SK-N-SH (cell line): ENCODE results near the gene PTDSS2. TPM values are rescaled to one million over a fixed set of nuclear protein-coding genes. Genes with fewer than 3 reads are reported as not detected.

Experiments
- CTCF ChIA-PET: fragments of 300-600, 350-600 bp; formaldehyde crosslinking; extraction: SDS; loops from one replicate; lab custom pipeline; 2021; lab: Yijun Ruan, JAX
- POLR2A ChIA-PET: fragments of 350-600 bp; sonication (Branson Sonifier 250); formaldehyde crosslinking; extraction: SDS; loops from one replicate; lab custom pipeline; 2020; ENCODE audit warnings: antibody characterized with exemption, inconsistent platforms; lab: Yijun Ruan, JAX
- DNase-seq: peaks from one replicate; pipeline ENCODE4 v3.0.0; 2012
- H2AFZ ChIP-seq: fragments of 200-600 bp; sonication (generic); 2 replicates; pipeline ENCODE4 v1.8.1; 2016; ENCODE audit warnings: antibody characterized with exemption, mild to moderate bottlenecking, low read depth
- H3F3A ChIP-seq: fragments of 200-600 bp; sonication (generic); replicated peaks from 2 replicates; pipeline ENCODE3; 2016; ENCODE audit warnings: antibody characterized with exemption, mild to moderate bottlenecking; ENCODE audit not compliant: insufficient read depth
- H3K27ac ChIP-seq, 2 experiments: fragments of 200-500 bp in 1 of 2; fragments of 200-600 bp in 1 of 2; sonication (Bioruptor generic) in 1 of 2; sonication (generic), shearing (Covaris generic) in 1 of 2; 2 replicates each; pipeline versions ENCODE4 v1.5.1 to v1.6.1; 2014 to 2016; ENCODE audit warnings: low read depth in 2 of 2, inconsistent platforms in 1 of 2, low read length in 1 of 2, mild to moderate bottlenecking in 1 of 2, mixed read lengths in 1 of 2
- H3K27me3 ChIP-seq: fragments of 200-600 bp; sonication (generic), shearing (Covaris generic); 2 replicates; pipeline ENCODE4 v1.6.1; 2016; ENCODE audit warnings: mixed run types; ENCODE audit not compliant: insufficient read depth
- H3K36me3 ChIP-seq, 2 experiments: fragments of 200-500 bp in 1 of 2; fragments of 200-600 bp in 1 of 2; sonication (Bioruptor generic) in 1 of 2; sonication (generic) in 1 of 2; replicated peaks in 1 of 2; 2 replicates each; pipeline versions ENCODE3 to v1.5.1; 2014 to 2016; ENCODE audit warnings: low read length in 1 of 2, mild to moderate bottlenecking in 1 of 2; ENCODE audit not compliant: insufficient read depth in 2 of 2, control insufficient read depth in 1 of 2
- H3K4me1 ChIP-seq, 2 experiments: fragments of 200-500 bp in 1 of 2; fragments of 200-600 bp in 1 of 2; sonication (Bioruptor generic) in 1 of 2; sonication (generic), shearing (Covaris generic) in 1 of 2; 2 replicates each; pipeline versions ENCODE4 v1.5.1 to v1.6.1; 2014 to 2016; ENCODE audit warnings: low read depth in 1 of 2, low read length in 1 of 2, mixed run types in 1 of 2; ENCODE audit not compliant: insufficient read depth in 2 of 2, control insufficient read depth in 1 of 2
- H3K4me2 ChIP-seq: fragments of 200-600 bp; sonication (generic), shearing (Covaris generic); 2 replicates; pipeline ENCODE4 v1.6.1; 2017; ENCODE audit warnings: mixed run types
- H3K4me3 ChIP-seq, 2 experiments: fragments of 200-500 bp in 1 of 2; fragments of 200-600 bp in 1 of 2; sonication (Bioruptor generic) in 1 of 2; sonication (generic), shearing (Covaris generic) in 1 of 2; 2 replicates each; pipeline versions ENCODE4 v1.5.1 to v1.8.1; 2014 to 2016; ENCODE audit warnings: low read depth in 2 of 2, inconsistent platforms in 1 of 2, low read length in 1 of 2, mild to moderate bottlenecking in 1 of 2, mixed read lengths in 1 of 2, moderate library complexity in 1 of 2
- H3K79me2 ChIP-seq: fragments of 200-600 bp; sonication (generic); 2 replicates; pipeline ENCODE4 v1.8.1; 2017; ENCODE audit warnings: mild to moderate bottlenecking; ENCODE audit not compliant: insufficient read depth
- H3K9ac ChIP-seq: fragments of 200-600 bp; sonication (generic); 2 replicates; pipeline ENCODE4 v1.6.1; 2017; ENCODE audit warnings: mixed run types
- H3K9me2 ChIP-seq: fragments of 200-600 bp; sonication (generic); 2 replicates; pipeline ENCODE4 v1.6.1; 2017; ENCODE audit warnings: mixed run types
- H3K9me3 ChIP-seq: fragments of 200-600 bp; sonication (generic); 2 replicates; pipeline ENCODE4 v1.6.1; 2017; ENCODE audit warnings: mixed run types, mild to moderate bottlenecking, moderate library complexity
- H4K20me1 ChIP-seq: fragments of 200-600 bp; sonication (generic); 2 replicates; pipeline ENCODE4 v1.6.1; 2017; ENCODE audit warnings: mild to moderate bottlenecking, mixed run types; ENCODE audit not compliant: insufficient read depth
- CHD2 ChIP-seq: fragments of 150-350 bp; IDR thresholded peaks from 2 replicates; pipeline ENCODE4 v1.6.1; 2018; ENCODE audit warnings: low read length; ENCODE audit not compliant: partially characterized antibody
- EP300 ChIP-seq, 2 experiments: IDR thresholded peaks; 2 replicates each; pipeline versions ENCODE4 v1.4.0 to v1.6.1; 2012; ENCODE audit warnings: borderline replicate concordance in 1 of 2, low read depth in 1 of 2, low read length in 1 of 2
- FOXJ3 ChIP-seq: sonication (generic); formaldehyde crosslinking; IDR thresholded peaks from 2 replicates; pipeline ENCODE4 v1.5.1; 2020; ENCODE audit warnings: mild to moderate bottlenecking, missing genetic modification reagents
- MEF2A ChIP-seq: IDR thresholded peaks from 2 replicates; pipeline ENCODE4 v1.4.0; 2012; ENCODE audit warnings: low read depth, borderline replicate concordance
- POLR2AphosphoS5 ChIP-seq: IDR thresholded peaks from 2 replicates; pipeline ENCODE4 v1.6.1; 2012; ENCODE audit warnings: low read depth, low read length
- RCOR1 ChIP-seq: fragments of 150-350 bp; IDR thresholded peaks from 2 replicates; pipeline ENCODE4 v1.6.1; 2017; ENCODE audit warnings: antibody characterized with exemption, low read length
- RFX5 ChIP-seq: IDR thresholded peaks from 2 replicates; pipeline ENCODE4 v1.6.1; 2012; ENCODE audit warnings: mild to moderate bottlenecking, improper control_type of control experiment, low read length
- SMC3 ChIP-seq: IDR thresholded peaks from 2 replicates; pipeline ENCODE4 v1.6.1; 2012; ENCODE audit warnings: low read depth, low read length, improper control_type of control experiment
- TAF1 ChIP-seq: IDR thresholded peaks from 2 replicates; pipeline ENCODE4 v1.6.1; 2012; ENCODE audit warnings: low read depth, mild to moderate bottlenecking, low read length, moderate library complexity, borderline replicate concordance
- WGBS: methylation state at CpG from one replicate; pipeline ENCODE4 v1.1.6; 2017; ENCODE audit warnings: low lambda C conversion rate; 5-methylcytosine and 5-hydroxymethylcytosine counted together
- polyA plus RNA-seq, 3 experiments: library from polyadenylated mRNA; depleted of rRNA; stranded (reverse); fragments of >200 nt; gene quantifications; 2 replicates each; pipeline ENCODE4 v1.2.3, GENCODE V29; 2012
- TF ChIP-seq, protein P1 (sequence below): IDR thresholded peaks from 2 replicates; pipeline ENCODE4; 2012
- TF ChIP-seq, protein P2 (sequence below): IDR thresholded peaks from 2 replicates; pipeline ENCODE4 v1.4.0; 2012; ENCODE audit warnings: low read depth, borderline replicate concordance
- TF ChIP-seq, protein P3 (sequence below): fragments of 200-600 bp; sonication (generic); IDR thresholded peaks from 2 replicates; pipeline ENCODE4 v1.6.1; 2017; ENCODE audit warnings: antibody characterized with exemption, mild to moderate bottlenecking, moderate library complexity
- TF ChIP-seq, protein P4 (sequence below): fragments of 150-350 bp; IDR thresholded peaks from 2 replicates; pipeline ENCODE4 v1.6.1; 2016; ENCODE audit warnings: mild to moderate bottlenecking, low read depth, low read length
- TF ChIP-seq, protein P5 (sequence below): IDR thresholded peaks from 2 replicates; pipeline ENCODE4 v1.6.1; 2012; ENCODE audit warnings: mild to moderate bottlenecking, low read depth, low read length, moderate library complexity

Gene PTDSS2
- polyA plus RNA-seq, 1 of the 3 experiments (the other 2 are of a cell fraction): 28.6 TPM

DNA sequence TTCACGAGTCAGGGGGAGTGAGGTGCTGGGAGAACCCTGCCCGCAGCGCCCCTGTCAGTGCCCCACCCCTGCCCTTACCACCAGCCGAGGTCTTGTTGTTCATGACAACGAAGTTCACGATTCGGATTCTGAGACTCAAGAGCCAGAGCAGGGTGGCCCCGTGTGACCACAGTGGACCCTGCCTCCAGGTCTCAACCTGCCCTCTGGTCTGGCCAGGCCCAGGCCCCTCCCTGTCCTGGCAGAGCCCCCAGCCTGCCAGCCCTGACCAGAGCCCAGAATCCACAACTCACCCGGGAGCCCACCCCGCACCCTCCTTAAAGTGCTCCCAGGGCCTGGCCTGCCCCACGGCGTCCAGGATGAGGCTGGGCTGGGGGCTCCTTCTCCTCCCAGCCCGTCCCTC, 18.2 kb upstream of the PTDSS2 start:
- ChIA-PET CTCF (no interaction called here), POLR2A (no interaction called here)
- Histone ChIP-seq H3K27ac (no peak overlapping the region), H3K4me1 (no peaks in the 10 kb centered on the region; a peak in 1 of 4 replicates), H3K9me3 (no peaks in the 10 kb centered on the region), H3K4me2 (no peak overlapping the region), H3K9me2 (no peaks in the 10 kb centered on the region), H3K79me2 (no peaks in the 10 kb centered on the region), H4K20me1 (no peaks in the 10 kb centered on the region), H3K4me3 (no peak overlapping the region), H3K36me3 (no peaks in the 10 kb centered on the region), H3K9ac (no peak overlapping the region), H3F3A (no peaks in the 10 kb centered on the region), H3K27me3 (peaks cover 12% of the 10 kb centered on the region; the same call in 1 of the 2 replicates), H2AFZ (no peak overlapping the region)
- peak; percentile 36 for DNase-seq
- TF ChIP-seq POLR2AphosphoS5 (no peak), TAF1 (no peak), EP300 (IDR thresholded peaks at IDR 0.05; ENCODE audit: borderline replicate concordance in 1 of 2, low read depth in 1 of 2, low read length in 1 of 2) (no peak), CHD2 (no peak), FOXJ3 (CRISPR knock-in tag) (no peak), SMC3 (no peak), RCOR1 (no peak)
- TF ChIP-seq, protein P1, sequence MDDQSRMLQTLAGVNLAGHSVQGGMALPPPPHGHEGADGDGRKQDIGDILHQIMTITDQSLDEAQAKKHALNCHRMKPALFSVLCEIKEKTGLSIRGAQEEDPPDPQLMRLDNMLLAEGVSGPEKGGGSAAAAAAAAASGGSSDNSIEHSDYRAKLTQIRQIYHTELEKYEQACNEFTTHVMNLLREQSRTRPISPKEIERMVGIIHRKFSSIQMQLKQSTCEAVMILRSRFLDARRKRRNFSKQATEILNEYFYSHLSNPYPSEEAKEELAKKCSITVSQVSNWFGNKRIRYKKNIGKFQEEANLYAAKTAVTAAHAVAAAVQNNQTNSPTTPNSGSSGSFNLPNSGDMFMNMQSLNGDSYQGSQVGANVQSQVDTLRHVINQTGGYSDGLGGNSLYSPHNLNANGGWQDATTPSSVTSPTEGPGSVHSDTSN: no peak
- TF ChIP-seq, protein P2, sequence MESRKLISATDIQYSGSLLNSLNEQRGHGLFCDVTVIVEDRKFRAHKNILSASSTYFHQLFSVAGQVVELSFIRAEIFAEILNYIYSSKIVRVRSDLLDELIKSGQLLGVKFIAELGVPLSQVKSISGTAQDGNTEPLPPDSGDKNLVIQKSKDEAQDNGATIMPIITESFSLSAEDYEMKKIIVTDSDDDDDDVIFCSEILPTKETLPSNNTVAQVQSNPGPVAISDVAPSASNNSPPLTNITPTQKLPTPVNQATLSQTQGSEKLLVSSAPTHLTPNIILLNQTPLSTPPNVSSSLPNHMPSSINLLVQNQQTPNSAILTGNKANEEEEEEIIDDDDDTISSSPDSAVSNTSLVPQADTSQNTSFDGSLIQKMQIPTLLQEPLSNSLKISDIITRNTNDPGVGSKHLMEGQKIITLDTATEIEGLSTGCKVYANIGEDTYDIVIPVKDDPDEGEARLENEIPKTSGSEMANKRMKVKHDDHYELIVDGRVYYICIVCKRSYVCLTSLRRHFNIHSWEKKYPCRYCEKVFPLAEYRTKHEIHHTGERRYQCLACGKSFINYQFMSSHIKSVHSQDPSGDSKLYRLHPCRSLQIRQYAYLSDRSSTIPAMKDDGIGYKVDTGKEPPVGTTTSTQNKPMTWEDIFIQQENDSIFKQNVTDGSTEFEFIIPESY: no peak
- TF ChIP-seq, protein P3, sequence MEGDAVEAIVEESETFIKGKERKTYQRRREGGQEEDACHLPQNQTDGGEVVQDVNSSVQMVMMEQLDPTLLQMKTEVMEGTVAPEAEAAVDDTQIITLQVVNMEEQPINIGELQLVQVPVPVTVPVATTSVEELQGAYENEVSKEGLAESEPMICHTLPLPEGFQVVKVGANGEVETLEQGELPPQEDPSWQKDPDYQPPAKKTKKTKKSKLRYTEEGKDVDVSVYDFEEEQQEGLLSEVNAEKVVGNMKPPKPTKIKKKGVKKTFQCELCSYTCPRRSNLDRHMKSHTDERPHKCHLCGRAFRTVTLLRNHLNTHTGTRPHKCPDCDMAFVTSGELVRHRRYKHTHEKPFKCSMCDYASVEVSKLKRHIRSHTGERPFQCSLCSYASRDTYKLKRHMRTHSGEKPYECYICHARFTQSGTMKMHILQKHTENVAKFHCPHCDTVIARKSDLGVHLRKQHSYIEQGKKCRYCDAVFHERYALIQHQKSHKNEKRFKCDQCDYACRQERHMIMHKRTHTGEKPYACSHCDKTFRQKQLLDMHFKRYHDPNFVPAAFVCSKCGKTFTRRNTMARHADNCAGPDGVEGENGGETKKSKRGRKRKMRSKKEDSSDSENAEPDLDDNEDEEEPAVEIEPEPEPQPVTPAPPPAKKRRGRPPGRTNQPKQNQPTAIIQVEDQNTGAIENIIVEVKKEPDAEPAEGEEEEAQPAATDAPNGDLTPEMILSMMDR: no peak
- 90% methylated on average over 3 of the region's 13 CpGs for WGBS

DNA sequence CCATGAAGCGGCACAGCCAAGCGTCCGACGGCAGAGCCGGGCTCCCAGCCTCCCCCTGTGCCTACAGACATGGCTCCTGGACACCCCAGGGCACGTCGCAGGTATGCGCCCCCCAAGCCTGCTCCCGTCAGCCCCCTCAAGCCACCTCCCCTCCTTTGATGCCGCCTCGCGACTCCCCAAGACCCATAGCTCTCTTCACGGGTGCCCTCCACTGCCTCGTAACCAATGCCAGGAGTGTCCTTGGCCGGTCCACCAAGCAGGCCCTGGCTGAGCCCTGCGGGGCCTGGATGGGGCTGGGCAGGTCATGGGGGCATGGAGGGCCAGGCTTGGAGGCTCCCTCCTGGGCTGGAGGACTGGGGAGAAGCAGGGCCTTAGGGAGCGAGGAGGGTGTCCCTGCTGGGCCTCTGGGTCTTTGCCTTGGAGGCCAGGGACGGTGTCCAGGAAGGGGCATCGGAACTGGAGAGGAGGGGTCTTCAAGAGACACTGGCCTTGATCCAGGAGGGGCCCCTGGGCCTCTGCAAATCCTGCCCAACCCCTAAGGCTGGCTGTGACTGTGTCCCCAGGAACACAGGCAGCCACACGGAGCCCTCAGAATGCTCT, 17.5 kb upstream of the PTDSS2 start:
- H3K4me1 ChIP-seq: no peaks in the 10 kb centered on the region; a peak in 1 of 4 replicates
- no peak overlapping the region for H3K27ac ChIP-seq
- ChIA-PET POLR2A (no interaction called here), CTCF (interaction anchor here (1.5 kb wide), 1 partner anchor 16 kb away, joined by 5 read pairs; no protein-coding TSS in a partner anchor)
- H3K9me3 ChIP-seq: no peaks in the 10 kb centered on the region
- no peak overlapping the region for H3K4me3 ChIP-seq
- no peaks in the 10 kb centered on the region for H4K20me1 ChIP-seq
- peak; percentile 27 for DNase-seq
- H3K9ac ChIP-seq: no peak overlapping the region
- no peaks in the 10 kb centered on the region for H3K79me2 ChIP-seq
- no peaks in the 10 kb centered on the region for H3K36me3 ChIP-seq
- H2AFZ ChIP-seq: no peak overlapping the region
- WGBS: 71% methylated on average over 10 of the region's 20 CpGs
- H3K9me2 ChIP-seq: no peaks in the 10 kb centered on the region
- peaks cover 12% of the 10 kb centered on the region; the same call in 1 of the 2 replicates for H3K27me3 ChIP-seq
- no peak overlapping the region for H3K4me2 ChIP-seq
- no peaks in the 10 kb centered on the region for H3F3A ChIP-seq
- TF ChIP-seq TAF1 (no peak), RFX5 (no peak), MEF2A (no peak)
- TF ChIP-seq, protein P4, sequence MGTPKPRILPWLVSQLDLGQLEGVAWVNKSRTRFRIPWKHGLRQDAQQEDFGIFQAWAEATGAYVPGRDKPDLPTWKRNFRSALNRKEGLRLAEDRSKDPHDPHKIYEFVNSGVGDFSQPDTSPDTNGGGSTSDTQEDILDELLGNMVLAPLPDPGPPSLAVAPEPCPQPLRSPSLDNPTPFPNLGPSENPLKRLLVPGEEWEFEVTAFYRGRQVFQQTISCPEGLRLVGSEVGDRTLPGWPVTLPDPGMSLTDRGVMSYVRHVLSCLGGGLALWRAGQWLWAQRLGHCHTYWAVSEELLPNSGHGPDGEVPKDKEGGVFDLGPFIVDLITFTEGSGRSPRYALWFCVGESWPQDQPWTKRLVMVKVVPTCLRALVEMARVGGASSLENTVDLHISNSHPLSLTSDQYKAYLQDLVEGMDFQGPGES: no peak
- TF ChIP-seq, protein P5, sequence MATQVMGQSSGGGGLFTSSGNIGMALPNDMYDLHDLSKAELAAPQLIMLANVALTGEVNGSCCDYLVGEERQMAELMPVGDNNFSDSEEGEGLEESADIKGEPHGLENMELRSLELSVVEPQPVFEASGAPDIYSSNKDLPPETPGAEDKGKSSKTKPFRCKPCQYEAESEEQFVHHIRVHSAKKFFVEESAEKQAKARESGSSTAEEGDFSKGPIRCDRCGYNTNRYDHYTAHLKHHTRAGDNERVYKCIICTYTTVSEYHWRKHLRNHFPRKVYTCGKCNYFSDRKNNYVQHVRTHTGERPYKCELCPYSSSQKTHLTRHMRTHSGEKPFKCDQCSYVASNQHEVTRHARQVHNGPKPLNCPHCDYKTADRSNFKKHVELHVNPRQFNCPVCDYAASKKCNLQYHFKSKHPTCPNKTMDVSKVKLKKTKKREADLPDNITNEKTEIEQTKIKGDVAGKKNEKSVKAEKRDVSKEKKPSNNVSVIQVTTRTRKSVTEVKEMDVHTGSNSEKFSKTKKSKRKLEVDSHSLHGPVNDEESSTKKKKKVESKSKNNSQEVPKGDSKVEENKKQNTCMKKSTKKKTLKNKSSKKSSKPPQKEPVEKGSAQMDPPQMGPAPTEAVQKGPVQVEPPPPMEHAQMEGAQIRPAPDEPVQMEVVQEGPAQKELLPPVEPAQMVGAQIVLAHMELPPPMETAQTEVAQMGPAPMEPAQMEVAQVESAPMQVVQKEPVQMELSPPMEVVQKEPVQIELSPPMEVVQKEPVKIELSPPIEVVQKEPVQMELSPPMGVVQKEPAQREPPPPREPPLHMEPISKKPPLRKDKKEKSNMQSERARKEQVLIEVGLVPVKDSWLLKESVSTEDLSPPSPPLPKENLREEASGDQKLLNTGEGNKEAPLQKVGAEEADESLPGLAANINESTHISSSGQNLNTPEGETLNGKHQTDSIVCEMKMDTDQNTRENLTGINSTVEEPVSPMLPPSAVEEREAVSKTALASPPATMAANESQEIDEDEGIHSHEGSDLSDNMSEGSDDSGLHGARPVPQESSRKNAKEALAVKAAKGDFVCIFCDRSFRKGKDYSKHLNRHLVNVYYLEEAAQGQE: no peak
- TF ChIP-seq, protein P1: no peak
